ENCODE data around the gene ETHE1. TPM values are rescaled to one million over a fixed set of nuclear protein-coding genes. Genes with fewer than 3 reads are reported as not detected.
A peak's percentile ranks its signal among the peaks of the same experiment; 100 is the strongest.
"Not testable (repeated sequence)": the region's sequence is repeated elsewhere in the genome, so short reads cannot be mapped to it uniquely, and the experiment has no call there.

ETHE1 gene
- total RNA-seq, 2 donors from 2014 or later, result 42.0 to 45.9 TPM

- DNase-seq (ENCODE audit: low spot score) (no peak), ATAC-seq (ENCODE audit: insufficient number of reproducible peaks, low FRiP score, low read depth) (no peak)
- H3K4me3 ChIP-seq, result peak overlapping the region; percentile 94
- H3K27ac ChIP-seq, result peak overlapping the region; percentile 74 to 82
- no peaks in the 10 kb centered on the region for H3K36me3 ChIP-seq
- H3K9me3 ChIP-seq, result no peaks in the 10 kb centered on the region
- no peaks in the 10 kb centered on the region for H3K27me3 ChIP-seq (replicated peaks; ENCODE audit: insufficient read depth)
- TF ChIP-seq, protein P1, sequence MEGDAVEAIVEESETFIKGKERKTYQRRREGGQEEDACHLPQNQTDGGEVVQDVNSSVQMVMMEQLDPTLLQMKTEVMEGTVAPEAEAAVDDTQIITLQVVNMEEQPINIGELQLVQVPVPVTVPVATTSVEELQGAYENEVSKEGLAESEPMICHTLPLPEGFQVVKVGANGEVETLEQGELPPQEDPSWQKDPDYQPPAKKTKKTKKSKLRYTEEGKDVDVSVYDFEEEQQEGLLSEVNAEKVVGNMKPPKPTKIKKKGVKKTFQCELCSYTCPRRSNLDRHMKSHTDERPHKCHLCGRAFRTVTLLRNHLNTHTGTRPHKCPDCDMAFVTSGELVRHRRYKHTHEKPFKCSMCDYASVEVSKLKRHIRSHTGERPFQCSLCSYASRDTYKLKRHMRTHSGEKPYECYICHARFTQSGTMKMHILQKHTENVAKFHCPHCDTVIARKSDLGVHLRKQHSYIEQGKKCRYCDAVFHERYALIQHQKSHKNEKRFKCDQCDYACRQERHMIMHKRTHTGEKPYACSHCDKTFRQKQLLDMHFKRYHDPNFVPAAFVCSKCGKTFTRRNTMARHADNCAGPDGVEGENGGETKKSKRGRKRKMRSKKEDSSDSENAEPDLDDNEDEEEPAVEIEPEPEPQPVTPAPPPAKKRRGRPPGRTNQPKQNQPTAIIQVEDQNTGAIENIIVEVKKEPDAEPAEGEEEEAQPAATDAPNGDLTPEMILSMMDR (IDR thresholded peaks at IDR 0.05), result no peak
- peaks cover 7 to 27% of the 10 kb centered on the region in 2 donors for H3K4me1 ChIP-seq (ENCODE audit: control insufficient read depth in 1 of 2, low read depth in 2 of 2)
Measured at GRCh38 chr19:43525836-43526771, 897 bp downstream of the ETHE1 start.

DNA sequence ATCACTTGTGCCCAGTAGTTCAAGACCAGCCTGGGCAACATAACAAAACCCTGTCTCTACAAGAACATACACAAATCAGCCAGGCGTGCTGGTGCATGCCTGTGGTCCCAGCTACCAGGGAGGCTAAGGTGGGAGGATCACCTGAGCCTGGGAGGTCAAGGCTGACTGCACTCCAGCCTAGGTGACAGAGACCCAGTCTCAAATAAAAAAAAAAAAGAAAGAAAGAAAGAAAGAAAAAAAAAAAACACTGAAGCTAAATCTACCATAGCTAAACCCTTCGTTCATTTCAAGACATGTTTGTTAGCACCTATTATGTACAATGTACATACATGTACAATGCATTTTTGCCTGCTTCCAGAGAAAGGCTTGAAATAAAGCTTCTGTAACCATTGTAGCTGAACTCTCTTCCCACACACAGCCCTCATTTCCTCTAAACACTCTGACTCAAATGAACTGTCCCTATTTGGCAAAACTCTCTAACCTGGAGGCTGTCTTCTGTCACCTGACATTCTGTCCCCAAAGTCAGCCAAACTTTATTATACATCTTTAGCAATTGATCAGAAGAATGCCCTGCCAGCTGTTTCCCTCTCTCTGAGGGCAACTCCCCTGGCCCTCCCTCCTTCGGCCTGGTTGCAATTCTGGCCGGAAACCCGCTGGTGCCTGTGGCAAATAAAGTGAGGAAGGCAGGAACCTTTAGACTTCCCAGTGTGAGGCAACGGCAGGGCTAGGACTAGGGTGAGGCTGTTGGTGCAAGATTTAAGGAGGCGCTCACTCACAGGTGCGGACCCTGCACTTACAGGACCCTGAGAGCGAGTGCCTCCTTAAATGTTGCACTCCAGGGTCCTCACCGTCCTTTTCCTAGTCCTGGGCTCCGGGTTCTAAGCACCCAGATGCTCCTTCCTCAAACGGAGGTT is 1.8 kb downstream of the ETHE1 start:
- ATAC-seq (ENCODE audit: insufficient number of reproducible peaks, low FRiP score, low read depth) (peak; percentile 30), DNase-seq (ENCODE audit: low spot score) (peak; percentile 31)
- peaks cover 7 to 27% of the 10 kb centered on the region in 2 donors for H3K4me1 ChIP-seq (ENCODE audit: control insufficient read depth in 1 of 2, low read depth in 2 of 2)
- no peaks in the 10 kb centered on the region for H3K9me3 ChIP-seq
- peak overlapping the region; percentile 74 to 82 for H3K27ac ChIP-seq
- no peaks in the 10 kb centered on the region for H3K27me3 ChIP-seq (replicated peaks; ENCODE audit: insufficient read depth)
- TF ChIP-seq, protein P1 (IDR thresholded peaks at IDR 0.05), result no peak
- peak overlapping the region; percentile 94 for H3K4me3 ChIP-seq
- H3K36me3 ChIP-seq, result no peaks in the 10 kb centered on the region

DNA sequence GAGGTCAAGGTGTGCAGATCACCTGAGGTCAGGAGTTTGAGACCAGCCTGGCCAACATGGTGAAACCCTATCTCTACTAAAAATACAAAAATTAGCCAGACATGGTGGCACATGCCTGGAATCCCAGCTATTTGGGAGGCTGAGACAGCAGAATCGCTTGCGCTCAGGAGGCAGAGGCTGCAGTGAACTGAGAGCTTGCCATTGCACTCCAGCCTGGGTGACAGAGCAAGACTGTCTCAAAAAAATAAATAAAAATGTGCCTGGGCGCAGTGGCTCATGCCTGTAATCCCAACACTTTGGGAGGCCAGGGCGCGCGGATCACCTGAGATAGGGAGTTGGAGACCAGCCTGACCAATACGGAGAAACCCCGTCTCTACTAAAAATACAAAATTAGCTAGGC is 3.3 kb downstream of the ETHE1 start:
- not testable (repeated sequence) for H3K27me3 ChIP-seq (replicated peaks; ENCODE audit: insufficient read depth); H3K36me3 ChIP-seq; H3K27ac ChIP-seq; H3K9me3 ChIP-seq; DNase-seq (ENCODE audit: low spot score); H3K4me3 ChIP-seq; ATAC-seq (ENCODE audit: insufficient number of reproducible peaks, low FRiP score, low read depth)
- H3K4me1 ChIP-seq (ENCODE audit: control insufficient read depth in 1 of 2, low read depth in 2 of 2), result peaks cover 7 to 27% of the 10 kb centered on the region in 2 donors

DNA sequence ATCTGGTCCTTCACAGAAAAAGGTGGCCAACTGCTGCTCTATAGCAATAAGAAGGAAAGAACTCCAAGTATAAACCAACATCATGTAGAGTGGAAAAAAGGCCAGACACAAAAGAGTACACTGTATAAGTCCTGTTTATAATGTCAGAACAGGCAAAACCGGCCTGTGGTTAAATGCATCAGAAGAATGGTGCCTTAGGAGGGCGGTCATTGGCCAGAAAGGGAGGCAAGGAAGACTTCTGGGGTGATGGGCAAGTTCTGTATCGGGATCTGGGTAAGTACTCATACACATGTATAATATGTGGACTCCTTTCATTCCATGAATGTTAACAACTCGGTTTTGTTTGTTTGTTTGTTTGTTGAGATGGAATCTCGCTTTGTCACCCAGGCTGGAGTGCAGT is 4.1 kb downstream of the ETHE1 start:
- ATAC-seq (ENCODE audit: insufficient number of reproducible peaks, low FRiP score, low read depth) (no peak), DNase-seq (ENCODE audit: low spot score) (no peak)
- H3K27ac ChIP-seq, result no peak overlapping the region
- peaks cover 7 to 25% of the 10 kb centered on the region in 2 donors for H3K4me1 ChIP-seq (ENCODE audit: control insufficient read depth in 1 of 2, low read depth in 2 of 2)
- no peak overlapping the region for H3K4me3 ChIP-seq
- no peaks in the 10 kb centered on the region for H3K27me3 ChIP-seq (replicated peaks; ENCODE audit: insufficient read depth)
- H3K36me3 ChIP-seq, result no peaks in the 10 kb centered on the region
- H3K9me3 ChIP-seq, result no peaks in the 10 kb centered on the region
- TF ChIP-seq, protein P1 (IDR thresholded peaks at IDR 0.05), result no peak

GRCh38 chr19:43519436-43520088 is 7.4 kb downstream of the ETHE1 start:
- Histone ChIP-seq H3K27me3 (replicated peaks; ENCODE audit: insufficient read depth) (no peaks in the 10 kb centered on the region), H3K4me3 (no peak overlapping the region), H3K36me3 (peaks cover 4% of the 10 kb centered on the region), H3K9me3 (no peaks in the 10 kb centered on the region), H3K27ac (no peak overlapping the region), H3K4me1 (ENCODE audit: control insufficient read depth in 1 of 2, low read depth in 2 of 2) (peaks cover 0 to 5% of the 10 kb centered on the region in 2 donors)
- DNase-seq (ENCODE audit: low spot score) (no peak), ATAC-seq (ENCODE audit: insufficient number of reproducible peaks, low FRiP score, low read depth) (no peak)
- TF ChIP-seq, protein P1 (IDR thresholded peaks at IDR 0.05), result peak; percentile 88
